HG02763 (cell line): ENCODE measurements around the gene MEP1B.
"Not testable (repeated sequence)": the region's sequence is repeated elsewhere in the genome, so short reads cannot be mapped to it uniquely, and the experiment has no call there.

ENCODE experiments used
- ATAC-seq: cut with Tn5 transposase; IDR thresholded peaks from one replicate; pipeline ENCODE4 v1.9.1; 2021; ENCODE audit warnings: mild to moderate bottlenecking, moderate library complexity; ENCODE audit not compliant: unreplicated experiment

MEP1B gene

GRCh38 chr18:32189790-32190189, at the start of gene MEP1B:
MEP1B (plus strand) TSS chr18:32190039; CDS start chr18:32190071, 32 bp downstream.
- no peak for ATAC-seq

DNA sequence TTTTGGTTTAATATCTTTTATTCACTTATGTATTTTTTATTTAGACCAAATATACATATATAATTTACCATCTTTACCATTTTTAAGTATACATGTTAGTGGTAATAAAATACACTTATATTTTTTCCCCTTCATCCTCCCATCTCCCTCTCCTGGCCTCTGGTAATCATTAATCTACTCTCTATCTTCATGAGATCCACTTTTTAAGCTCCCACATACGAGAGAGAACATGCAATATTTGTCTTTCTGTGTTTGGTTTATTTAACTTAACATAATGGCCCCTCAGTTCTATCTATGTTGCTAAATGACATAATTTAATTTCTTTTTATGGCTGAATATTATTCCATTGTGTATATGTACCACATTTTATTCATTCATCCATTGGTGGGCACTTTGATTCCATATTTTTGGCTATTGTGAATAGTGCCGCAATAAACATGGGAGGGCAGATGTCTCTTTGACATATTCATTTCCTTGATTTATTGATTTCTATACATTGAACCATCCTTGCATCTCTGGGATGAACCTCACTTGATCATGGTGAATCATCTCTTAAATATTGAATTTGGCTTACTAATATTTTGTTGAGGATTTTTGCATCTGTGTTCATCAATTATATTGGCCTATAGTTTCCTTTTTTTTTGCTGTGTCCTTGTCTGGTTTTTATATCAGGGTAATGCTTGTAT, 41.5 kb upstream of the MEP1B start:
- no peak for ATAC-seq

DNA sequence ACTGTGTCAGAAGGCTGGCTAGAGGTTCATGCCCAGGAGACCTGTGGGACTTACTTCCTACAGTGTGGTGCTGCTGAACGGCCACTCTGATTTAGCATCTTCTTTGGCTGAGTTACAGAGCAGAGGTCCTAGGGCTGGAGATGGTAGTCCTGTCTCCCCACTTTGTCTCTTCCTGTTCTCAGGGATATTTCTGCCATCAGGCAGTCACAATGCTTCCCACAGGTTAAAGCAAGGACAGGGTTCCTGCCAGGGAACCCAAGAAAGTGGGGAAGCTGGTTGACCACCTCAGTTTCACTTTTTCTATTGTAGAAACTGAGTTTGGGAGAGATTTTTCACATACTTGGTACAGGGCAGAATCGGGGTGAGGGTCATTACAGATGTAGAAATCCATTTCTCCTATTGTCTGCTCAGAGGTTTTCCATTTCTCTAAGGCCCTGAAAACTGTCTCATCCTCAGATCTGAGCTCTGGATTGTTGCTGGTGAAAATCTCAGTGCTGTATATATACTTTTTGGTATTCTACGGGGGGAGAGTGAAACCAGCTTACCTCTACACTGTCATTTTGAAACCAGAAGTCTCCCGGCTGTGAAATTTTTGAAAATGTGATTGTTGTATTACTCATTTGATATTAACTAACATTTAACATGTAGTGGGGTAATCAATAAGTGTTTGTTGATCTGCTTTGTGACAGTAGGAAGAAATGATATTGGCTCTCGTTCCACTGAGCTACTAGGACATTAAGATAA, 37.0 kb upstream of the MEP1B start:
- peak; percentile 70 for ATAC-seq

GRCh38 chr18:32156855-32157254, 33.0 kb upstream of the MEP1B start:
- ATAC-seq = no peak

DNA sequence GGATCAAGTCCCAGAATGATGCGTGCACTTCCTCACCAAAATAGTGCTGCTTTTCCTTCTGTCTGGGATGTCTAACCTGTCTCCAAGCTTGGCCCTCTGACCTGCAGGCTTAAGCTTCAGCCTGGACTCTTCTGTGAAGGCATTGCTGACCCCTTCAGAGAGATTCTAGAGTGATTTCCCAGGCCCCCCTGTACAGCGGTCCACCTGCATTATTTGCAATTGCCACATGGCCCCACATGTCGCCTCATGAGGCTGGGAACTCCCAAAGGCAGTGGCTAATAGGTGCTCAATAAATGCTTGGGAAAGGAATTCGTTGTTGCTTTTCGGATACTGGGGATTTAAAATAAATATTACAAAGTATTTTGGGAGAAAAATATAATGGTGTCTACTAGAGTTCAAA, 32.3 kb upstream of the MEP1B start:
- ATAC-seq = no peak

DNA sequence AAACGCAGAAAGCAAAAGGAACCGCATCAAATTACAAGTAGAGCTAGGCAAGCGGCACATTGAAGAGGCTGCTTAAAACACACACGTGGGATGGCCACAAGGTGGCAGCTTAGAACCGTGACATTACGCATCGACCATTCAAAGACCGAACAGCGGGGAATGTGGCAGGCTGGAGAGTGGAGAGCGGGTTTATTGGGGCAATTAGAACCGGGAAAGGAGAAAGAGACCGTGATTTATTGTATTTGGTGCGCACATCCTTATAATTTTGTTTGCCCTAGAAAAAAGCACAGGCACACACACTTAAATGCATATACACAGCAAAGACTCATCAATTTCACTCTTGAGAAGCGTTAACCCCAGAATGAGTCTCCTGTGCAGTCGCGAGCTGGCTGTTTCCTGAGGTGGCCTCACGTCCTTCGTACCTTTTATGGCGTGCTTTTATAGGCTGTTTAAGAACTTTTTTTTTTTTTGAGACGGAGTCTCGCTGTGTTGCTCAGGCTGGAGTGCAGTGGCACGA, 31.7 kb upstream of the MEP1B start:
- peak; percentile 95 for ATAC-seq

DNA sequence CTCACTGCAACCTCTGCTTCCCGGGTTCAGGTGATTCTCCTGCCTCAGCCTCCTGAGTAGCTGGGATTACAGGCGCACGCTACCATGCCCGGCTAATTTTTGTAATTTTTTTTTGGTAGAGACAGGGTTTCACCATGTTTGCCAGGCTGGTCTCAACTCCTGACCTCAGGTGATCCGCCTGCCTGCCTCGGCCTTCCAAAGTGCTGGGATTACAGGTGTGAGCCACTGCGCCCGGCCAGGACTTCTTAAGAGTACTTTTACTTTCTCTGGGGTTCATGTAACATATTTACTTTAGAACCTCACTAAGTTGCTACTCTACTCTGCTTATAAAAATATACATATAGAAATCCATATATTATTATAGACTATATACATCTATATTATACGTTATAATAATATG, 31.2 kb upstream of the MEP1B start:
- not testable (repeated sequence) for ATAC-seq

- no peak for ATAC-seq
Observed at GRCh38 chr18:32160547-32160946, 29.3 kb upstream of the MEP1B start.

DNA sequence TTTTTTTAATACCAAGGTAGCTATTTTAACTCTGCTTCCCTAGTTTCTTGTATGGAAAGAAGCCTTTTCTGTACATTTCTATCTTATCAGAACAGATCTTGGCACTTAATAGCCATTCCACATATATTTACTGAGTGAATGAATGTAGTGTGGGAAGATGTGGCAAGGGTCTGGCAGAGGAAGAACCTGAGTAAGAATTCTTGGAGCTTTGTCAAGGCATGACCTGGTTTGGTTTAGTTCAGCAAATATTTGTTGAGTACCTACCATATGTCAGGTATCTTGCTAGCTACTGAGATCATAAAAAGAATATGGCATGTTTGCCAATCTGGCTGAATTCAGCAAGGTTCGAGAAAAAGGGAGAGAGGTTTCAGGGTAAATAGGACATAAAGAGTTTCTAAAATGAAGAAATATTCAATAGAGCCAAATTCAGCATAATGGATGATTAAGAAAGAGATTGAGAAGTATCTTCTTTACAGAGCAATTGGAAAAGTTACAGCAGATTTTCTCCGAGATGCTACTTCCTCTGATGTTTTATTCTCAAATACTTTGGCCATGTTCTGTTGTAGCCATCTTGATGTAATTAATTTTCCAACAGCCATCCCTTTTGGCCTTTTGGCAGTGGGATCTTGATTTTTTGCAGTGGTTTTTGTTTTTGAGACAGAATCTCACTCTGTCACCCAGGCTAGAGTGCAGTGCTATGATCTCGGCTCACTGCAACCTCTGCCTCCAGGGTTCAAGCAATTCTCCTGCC, 21.7 kb upstream of the MEP1B start:
- ATAC-seq = no peak

- no peak for ATAC-seq
Observed at GRCh38 chr18:32173654-32174053, 16.2 kb upstream of the MEP1B start.

GRCh38 chr18:32174719-32175118, 15.1 kb upstream of the MEP1B start:
- no peak for ATAC-seq

DNA sequence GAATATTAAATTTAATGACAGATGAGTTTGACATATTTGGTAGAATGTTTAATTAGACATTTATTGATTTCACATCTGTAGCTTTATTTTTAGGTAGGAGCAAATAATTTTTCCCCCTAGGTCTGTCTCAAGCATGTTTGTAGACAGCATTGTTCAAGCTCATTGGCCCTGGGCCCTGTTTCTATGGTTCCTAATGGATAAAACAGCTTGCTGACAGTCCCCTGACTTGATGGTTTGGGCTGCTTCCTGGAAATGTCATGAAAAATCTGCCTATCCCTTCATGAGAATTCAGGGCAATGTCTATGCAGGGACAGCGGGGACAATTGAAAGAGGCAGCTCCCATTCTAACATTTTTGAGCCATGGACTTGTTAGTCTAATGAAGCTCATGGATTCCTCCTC, 14.6 kb upstream of the MEP1B start:
- no peak for ATAC-seq

DNA sequence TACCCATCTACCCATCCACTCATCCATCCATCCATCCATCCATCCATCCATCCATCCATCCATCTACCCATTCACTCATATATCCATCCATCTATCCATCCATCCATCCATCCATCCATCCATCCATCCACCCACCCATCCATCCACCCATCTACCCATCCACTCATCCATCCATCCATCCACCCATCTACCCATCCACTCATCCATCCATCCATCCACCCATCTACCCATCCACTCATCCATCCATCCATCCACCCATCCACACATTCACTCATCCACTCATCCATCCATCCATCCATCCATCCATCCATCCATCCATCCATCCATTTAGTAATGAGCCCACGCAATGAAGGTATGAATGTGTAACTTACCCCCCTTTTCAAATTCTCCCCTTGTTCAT, 13.1 kb upstream of the MEP1B start:
- not testable (repeated sequence) for ATAC-seq

DNA sequence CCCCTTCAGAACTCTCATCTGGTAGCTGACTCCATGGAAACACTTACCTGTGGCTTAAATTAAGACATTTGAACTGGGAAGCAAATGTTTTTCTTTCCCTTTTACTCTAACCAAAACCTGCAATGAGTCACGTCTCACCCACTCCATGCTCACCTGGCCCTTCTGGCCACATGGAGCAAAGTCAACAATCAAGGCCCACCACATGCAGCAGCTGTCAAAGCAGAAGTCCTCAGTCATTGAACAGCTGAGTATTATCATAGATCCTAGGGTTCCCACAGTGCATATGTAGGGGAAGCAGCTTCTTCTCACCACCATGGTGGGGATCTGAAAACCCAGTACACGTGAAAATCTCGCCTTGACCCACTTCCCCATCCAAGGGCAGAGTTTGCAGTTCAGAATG, 12.3 kb upstream of the MEP1B start:
- ATAC-seq = no peak

DNA sequence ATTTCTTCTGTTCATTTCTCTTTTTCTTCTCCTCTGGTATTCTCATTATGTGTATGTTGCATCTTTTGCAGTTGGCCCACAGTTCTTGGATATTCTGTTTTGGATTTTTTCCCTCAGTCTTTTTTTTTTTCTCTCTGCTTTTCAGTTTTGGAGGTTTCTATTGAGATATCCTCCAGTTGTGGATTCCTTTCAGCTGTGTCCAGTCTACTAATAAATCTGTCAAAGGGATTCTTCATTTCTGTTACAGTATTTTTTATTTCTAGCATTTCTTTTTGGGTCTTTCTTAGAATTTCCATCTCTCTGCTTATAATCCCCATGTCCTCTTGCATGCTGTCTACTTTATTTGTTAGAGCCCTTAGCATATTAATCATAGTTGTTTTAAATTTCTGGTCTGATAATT, 6.3 kb upstream of the MEP1B start:
- ATAC-seq = no peak

- no peak for ATAC-seq
Observed at GRCh38 chr18:32190209-32190608, 370 bp downstream of the MEP1B start.

DNA sequence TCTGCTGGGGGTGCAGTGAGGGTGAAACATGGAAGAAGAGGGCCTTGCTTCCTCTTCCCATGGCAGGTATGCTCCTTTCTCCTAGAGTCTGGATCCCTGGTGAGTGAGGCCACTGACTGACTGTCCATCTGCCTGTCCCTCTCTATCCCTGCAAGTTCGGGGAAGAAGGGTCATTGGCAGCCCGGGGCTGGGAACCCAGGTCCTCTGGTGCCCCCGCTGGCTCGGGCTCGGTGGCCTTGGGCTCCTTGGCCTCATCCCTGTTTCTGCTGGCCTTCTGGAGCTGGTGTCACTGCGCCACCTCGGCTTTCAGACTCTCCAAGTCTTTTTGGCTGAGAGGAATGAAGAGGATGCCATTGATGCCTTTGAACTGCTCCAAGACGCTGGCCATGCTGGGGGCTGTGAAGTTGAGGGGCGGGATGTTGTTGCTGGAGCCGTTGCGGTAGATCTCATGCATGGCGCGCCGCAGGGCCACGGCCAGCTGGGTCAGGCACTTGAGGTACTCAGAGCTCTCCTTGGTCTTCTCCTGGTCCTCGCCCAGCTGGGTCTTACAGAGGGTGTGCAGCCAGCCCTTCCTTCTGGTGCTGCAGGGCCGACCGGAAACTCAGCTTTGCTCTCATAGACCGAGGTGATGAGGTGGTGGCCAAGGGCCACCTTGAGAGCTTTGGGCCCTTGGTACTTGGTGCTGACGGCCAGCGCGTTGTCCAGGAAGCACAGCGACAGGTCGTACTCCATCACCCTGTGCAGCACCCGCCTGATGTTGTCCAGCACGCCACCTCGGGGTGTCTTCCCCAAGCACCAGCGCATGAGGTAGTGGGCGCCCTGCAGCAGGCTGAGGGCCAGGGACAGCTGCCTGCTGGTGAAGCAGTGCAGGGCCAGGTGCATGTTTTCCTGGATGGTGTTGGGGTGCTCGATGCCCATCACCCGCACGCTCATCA, 6.3 kb downstream of the MEP1B start:
- ATAC-seq = no peak

- ATAC-seq = no peak
Observed at GRCh38 chr18:32200766-32201165, 10.9 kb downstream of the MEP1B start.

- no peak for ATAC-seq
Observed at GRCh38 chr18:32201948-32202672, 12.3 kb downstream of the MEP1B start.

GRCh38 chr18:32208023-32208422, 18.2 kb downstream of the MEP1B start:
- ATAC-seq = no peak
